HCT116 (cell line): ENCODE measurements around the gene SLC25A21. TPM values are rescaled to one million over a fixed set of nuclear protein-coding genes. Genes with fewer than 3 reads are reported as not detected.

Experiments used
- ATAC-seq: fragments of 200-7000 bp; cut with Tn5 transposase; 2 replicates; pipeline ENCODE4 v1.9.1; 2020; ENCODE audit warnings: mild to moderate bottlenecking, moderate library complexity
- BruUV-seq: library from RNA; stranded (reverse); fragments of 400-500 nt; replicated peaks from 2 replicates; lab custom pipeline; 2021; lab: Mats Ljungman, UMichigan
- CTCF ChIA-PET: fragments of 300-600 bp; sonication (Branson Sonifier 250); formaldehyde crosslinking; loops from one replicate; lab custom pipeline; 2021; ENCODE audit warnings: antibody characterized with exemption; lab: Charles Lee
- POLR2A ChIA-PET: fragments of 300-600, 350-600 bp; sonication (Branson Sonifier 250); formaldehyde crosslinking; loops from one replicate; lab custom pipeline; 2021; ENCODE audit warnings: antibody characterized with exemption; lab: Charles Lee
- RAD21 ChIA-PET, 2 experiments: fragments of 300-600 bp; sonication (Branson Sonifier 250); formaldehyde crosslinking; loops; one replicate each; lab custom pipeline; 2023; ENCODE audit warnings: low total read pairs in 2 of 2; ENCODE audit not compliant: uncharacterized antibody in 2 of 2, unreplicated experiment in 2 of 2, low non-redundant PET in 1 of 2; lab: Charles Lee
- DNase-seq: peaks from one replicate; pipeline ENCODE4 v3.0.0-alpha.2; 2010; ENCODE audit warnings: low read depth, low spot score
- H2AFZ ChIP-seq: fragments of 200-600 bp; shearing (Covaris generic), sonication (generic); 2 replicates; pipeline ENCODE4 v1.6.1; 2017; ENCODE audit warnings: low read depth, mixed run types, mixed read lengths, antibody characterized with exemption, low read length; ENCODE audit not compliant: poor library complexity, severe bottlenecking
- H3K27ac ChIP-seq: 2 replicates; pipeline ENCODE4 v1.5.1; 2012; ENCODE audit warnings: low read depth, low read length
- H3K27me3 ChIP-seq: fragments of 200-600 bp; sonication (generic); 2 replicates; pipeline ENCODE4 v1.6.1; 2016; ENCODE audit warnings: mixed run types, low read length, mixed read lengths; ENCODE audit not compliant: insufficient read depth
- H3K36me3 ChIP-seq, 2 experiments: fragments of 200-500 bp in 1 of 2; fragments of 200-600 bp in 1 of 2; sonication (Bioruptor generic) in 1 of 2; sonication (generic) in 1 of 2; 2 replicates each; pipeline versions ENCODE4 v1.5.1 to v1.6.1; 2014 to 2016; ENCODE audit warnings: low read length in 2 of 2, inconsistent platforms in 1 of 2, mixed read lengths in 1 of 2, mixed run types in 1 of 2; ENCODE audit not compliant: insufficient read depth in 2 of 2, control insufficient read depth in 1 of 2
- H3K4me1 ChIP-seq, 2 experiments: fragments of 200-600 bp in 1 of 2; sonication (generic) in 1 of 2; 2 replicates each; pipeline versions ENCODE4 v1.5.1 to v1.6.1; 2012 to 2017; ENCODE audit warnings: low read length in 2 of 2, inconsistent platforms in 1 of 2, mild to moderate bottlenecking in 1 of 2, mixed read lengths in 1 of 2, mixed run types in 1 of 2, moderate library complexity in 1 of 2; ENCODE audit not compliant: insufficient read depth in 2 of 2, control insufficient read depth in 1 of 2
- H3K4me2 ChIP-seq: fragments of 200-600 bp; sonication (generic); 2 replicates; pipeline ENCODE4 v1.6.1; 2017; ENCODE audit warnings: mixed run types, low read length, mixed read lengths
- H3K4me3 ChIP-seq, 2 experiments: fragments of 200-600 bp in 1 of 2; sonication (generic) in 1 of 2; replicated peaks in 1 of 2; 2 replicates each; pipeline ENCODE4 v1.5.1; 2011 to 2016; ENCODE audit warnings: low read length in 2 of 2, control low read depth in 1 of 2, low read depth in 1 of 2, mild to moderate bottlenecking in 1 of 2, mixed read lengths in 1 of 2, mixed run types in 1 of 2
- H3K79me2 ChIP-seq: fragments of 200-600 bp; sonication (generic); 2 replicates; pipeline ENCODE4 v1.6.1; 2017; ENCODE audit warnings: mild to moderate bottlenecking, mixed run types, low read length, moderate library complexity, mixed read lengths; ENCODE audit not compliant: insufficient read depth
- H3K9ac ChIP-seq: fragments of 200-600 bp; sonication (generic); 2 replicates; pipeline ENCODE4 v1.6.1; 2016; ENCODE audit warnings: low read length, mixed read lengths
- H3K9me2 ChIP-seq: fragments of 200-600 bp; sonication (generic), shearing (Covaris generic); 2 replicates; pipeline ENCODE4 v1.6.1; 2017; ENCODE audit warnings: mixed run types, mild to moderate bottlenecking, moderate library complexity; ENCODE audit not compliant: insufficient read depth
- H3K9me3 ChIP-seq, 2 experiments: fragments of 200-500 bp in 1 of 2; fragments of 200-600 bp in 1 of 2; sonication (Bioruptor generic) in 1 of 2; sonication (generic) in 1 of 2; 2 replicates each; pipeline ENCODE4 v1.6.1; 2014 to 2017; ENCODE audit warnings: low read length in 2 of 2, mixed read lengths in 2 of 2, inconsistent platforms in 1 of 2, low read depth in 1 of 2, mild to moderate bottlenecking in 1 of 2, mixed run types in 1 of 2, moderate library complexity in 1 of 2; ENCODE audit not compliant: control insufficient read depth in 1 of 2, insufficient read depth in 1 of 2
- H4K20me1 ChIP-seq: fragments of 200-600 bp; sonication (generic), shearing (Covaris generic); 2 replicates; pipeline ENCODE4 v1.6.1; 2017; ENCODE audit warnings: mixed run types, mild to moderate bottlenecking, moderate library complexity; ENCODE audit not compliant: insufficient read depth
- ATF3 ChIP-seq: IDR thresholded peaks from 2 replicates; pipeline ENCODE4 v1.6.1; 2012
- CBX3 ChIP-seq: IDR thresholded peaks from 2 replicates; pipeline ENCODE4 v1.6.1; 2012; ENCODE audit warnings: low read depth
- CEBPB ChIP-seq: IDR thresholded peaks from 2 replicates; pipeline ENCODE4 v1.6.1; 2012; ENCODE audit warnings: low read depth
- EGR1 ChIP-seq: IDR thresholded peaks from 2 replicates; pipeline ENCODE4 v1.6.1; 2012; ENCODE audit warnings: low read depth
- EZH2phosphoT487 ChIP-seq: fragments of 200-600 bp; IDR thresholded peaks from 2 replicates; pipeline ENCODE4 v1.6.1; 2018; ENCODE audit warnings: antibody characterized with exemption, borderline replicate concordance
- FOSL1 ChIP-seq: IDR thresholded peaks from 2 replicates; pipeline ENCODE4 v1.6.1; 2012; ENCODE audit warnings: low read depth
- JUND ChIP-seq: IDR thresholded peaks from 2 replicates; pipeline ENCODE4 v1.6.1; 2012
- POLR2AphosphoS5 ChIP-seq: IDR thresholded peaks from 2 replicates; pipeline ENCODE4 v1.6.1; 2011; ENCODE audit warnings: mild to moderate bottlenecking, low read depth, low read length, moderate library complexity
- RAD21 ChIP-seq: IDR thresholded peaks from 2 replicates; pipeline ENCODE4 v1.6.1; 2012; ENCODE audit warnings: low read depth, mild to moderate bottlenecking
- REST ChIP-seq: IDR thresholded peaks from 2 replicates; pipeline ENCODE4 v1.6.1; 2012; ENCODE audit warnings: low read depth
- SIN3A ChIP-seq: IDR thresholded peaks from 2 replicates; pipeline ENCODE4 v1.6.1; 2012; ENCODE audit warnings: low read depth
- SP1 ChIP-seq: IDR thresholded peaks from 2 replicates; pipeline ENCODE4 v1.6.1; 2012; ENCODE audit warnings: low read depth
- SRF ChIP-seq: IDR thresholded peaks from 2 replicates; pipeline ENCODE4 v1.6.1; 2012; ENCODE audit warnings: low read depth
- ZFX ChIP-seq: fragments of 450-650 bp; IDR thresholded peaks from 2 replicates; pipeline ENCODE4 v1.6.1; 2017
- intact Hi-C: fragments of 100-400 bp; cut with micrococcal nuclease; formaldehyde crosslinking; loops from 2 replicates; pipeline ENCODE4 v1.10.0; 2022
- total RNA-seq: library from RNA; stranded (reverse); gene quantifications from one replicate; pipeline ENCODE4 v1.2.1, GENCODE V29; 2021; ENCODE audit not compliant: unreplicated experiment
- TF ChIP-seq, protein P1 (sequence below): IDR thresholded peaks from 2 replicates; pipeline ENCODE4 v1.6.1; 2012

SLC25A21 gene
- total RNA-seq, 1 experiment from 2014 or later, result 3.5 TPM

DNA sequence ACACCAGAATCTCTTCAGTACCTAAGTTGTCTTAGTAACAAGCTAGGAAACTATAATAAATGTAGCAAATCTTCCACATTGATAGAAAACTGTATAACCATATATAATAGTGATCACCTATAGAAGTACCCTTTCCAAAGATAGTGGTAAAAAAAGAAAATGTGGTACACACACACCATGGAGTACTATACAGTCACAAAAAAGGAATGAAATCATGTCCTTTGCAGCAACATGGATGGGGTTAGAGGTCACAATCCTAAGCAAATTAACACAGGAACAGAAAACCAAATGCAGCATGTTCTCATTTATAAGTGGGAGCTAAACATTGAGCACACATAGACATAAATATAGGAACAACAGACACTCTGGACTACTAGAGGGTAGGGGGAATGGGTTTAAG is 90.5 kb downstream of the SLC25A21 start:
- no TSS peak for BruUV-seq
- no peak overlapping the region for H3K4me3 ChIP-seq
- H3K4me1 ChIP-seq, result peaks cover 8 to 22% of the 10 kb centered on the region in 2 experiments; a peak in 3 of 4 replicates
- DNase-seq (no peak), ATAC-seq (no peak)
- no peak overlapping the region for H3K27ac ChIP-seq
- no peaks in the 10 kb centered on the region for H3K36me3 ChIP-seq
- no peaks in the 10 kb centered on the region for H3K27me3 ChIP-seq
- no peaks in the 10 kb centered on the region for H4K20me1 ChIP-seq
- H3K9ac ChIP-seq, result peak overlapping the region; percentile 12; the same call in 1 of the 2 replicates
- ChIA-PET CTCF (no interaction called here), POLR2A (interaction anchor here (0.7 kb wide), 1 partner anchor 1801 kb away, joined by 3 read pairs; no protein-coding TSS in a partner anchor)
- H2AFZ ChIP-seq, result no peak overlapping the region
- H3K4me2 ChIP-seq, result peak overlapping the region; percentile 59
- H3K9me2 ChIP-seq, result no peaks in the 10 kb centered on the region
- 0 out of 2 replicates have a peak, but pooled peaks have one; percentile 1 for TF ChIP-seq SIN3A
- TF ChIP-seq, protein P1, sequence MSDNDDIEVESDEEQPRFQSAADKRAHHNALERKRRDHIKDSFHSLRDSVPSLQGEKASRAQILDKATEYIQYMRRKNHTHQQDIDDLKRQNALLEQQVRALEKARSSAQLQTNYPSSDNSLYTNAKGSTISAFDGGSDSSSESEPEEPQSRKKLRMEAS, result no peak
- TF ChIP-seq, all 23 proteins: peak for 1
- RAD21 ChIA-PET, result no interaction called here
- H3K9me3 ChIP-seq, result no peaks in the 10 kb centered on the region
- intact Hi-C loops, result loop anchor here (1.0 kb wide), 1 partner anchor 309 kb away; no protein-coding TSS in a partner anchor
- no peaks in the 10 kb centered on the region for H3K79me2 ChIP-seq

DNA sequence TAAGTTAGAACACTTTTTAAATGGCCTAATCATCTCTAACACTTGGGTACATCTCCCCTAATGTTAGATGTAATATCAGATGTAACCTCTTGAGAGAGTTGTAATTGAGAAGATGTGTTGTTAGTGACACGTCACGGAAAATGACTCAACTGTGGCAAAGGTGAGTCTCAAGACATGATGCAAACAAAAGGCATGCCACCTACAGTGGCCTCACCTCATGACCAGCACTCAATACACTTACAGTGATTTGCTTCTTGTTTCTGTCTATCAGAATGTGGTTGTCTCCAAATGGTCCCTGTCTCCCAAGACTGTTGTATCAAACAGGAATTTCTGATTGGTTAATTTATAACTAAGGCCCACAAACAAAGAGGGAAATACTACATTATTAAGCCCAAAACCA is 91.2 kb downstream of the SLC25A21 start:
- peak overlapping the region in 1 of 2 experiments; percentile 14; a peak in 1 of 4 replicates for H3K4me3 ChIP-seq
- no peaks in the 10 kb centered on the region for H3K9me3 ChIP-seq
- no peaks in the 10 kb centered on the region for H3K79me2 ChIP-seq
- POLR2A ChIA-PET, result interaction anchor here (0.7 kb wide), 1 partner anchor 1802 kb away, joined by 3 read pairs; no protein-coding TSS in a partner anchor
- H3K9ac ChIP-seq, result peak overlapping the region; percentile 12; the same call in 1 of the 2 replicates
- H3K4me1 ChIP-seq, result peaks cover 8 to 22% of the 10 kb centered on the region in 2 experiments; a peak in 3 of 4 replicates
- RAD21 ChIA-PET, result no interaction called here
- no peak overlapping the region for H3K27ac ChIP-seq
- DNase-seq (peak; percentile 93), ATAC-seq (peak; percentile 86)
- no TSS peak for BruUV-seq
- TF ChIP-seq EGR1 (no peak), CEBPB (peak; percentile 89), RAD21 (no peak), EZH2phosphoT487 (no peak), SIN3A (no peak), JUND (peak; percentile 87), POLR2AphosphoS5 (peak; percentile 52), CBX3 (peak; percentile 46; the same call in 1 of the 2 replicates), REST (no peak), SP1 (peak; percentile 73), FOSL1 (peak; percentile 88), ZFX (no peak), SRF (peak; percentile 34; the same call in 1 of the 2 replicates), ATF3 (peak; percentile 81)
- TF ChIP-seq, protein P1, result peak; percentile 59; the same call in 1 of the 2 replicates
- no peaks in the 10 kb centered on the region for H4K20me1 ChIP-seq
- intact Hi-C loops, result loop anchor here (1.0 kb wide), 1 partner anchor 308 kb away; no protein-coding TSS in a partner anchor
- no peaks in the 10 kb centered on the region for H3K9me2 ChIP-seq
- peak overlapping the region; percentile 59 for H3K4me2 ChIP-seq
- no peaks in the 10 kb centered on the region for H3K36me3 ChIP-seq
- CTCF ChIA-PET, result no interaction called here
- no peaks in the 10 kb centered on the region for H3K27me3 ChIP-seq
- H2AFZ ChIP-seq, result no peak overlapping the region
